Fibroblast of mammary gland (primary cell): ENCODE data around the gene LRRC3C.

Source experiments
- DNase-seq: peaks from one replicate; pipeline ENCODE4 v3.0.0-alpha.2; 2010; ENCODE audit warnings: low read depth
- H3K4me3 ChIP-seq: 2 replicates; pipeline ENCODE4 v1.5.1; 2011; ENCODE audit warnings: low read depth, mild to moderate bottlenecking, low read length, moderate library complexity; ENCODE audit not compliant: control insufficient read depth
- TF ChIP-seq, protein P1 (sequence below): conservative IDR thresholded peaks from 2 replicates; pipeline ENCODE4 v1.5.1; 2011; ENCODE audit warnings: low read depth, low read length, inconsistent platforms; ENCODE audit not compliant: control insufficient read depth, insufficient read depth

The LRRC3C gene

GRCh38 chr17:39955726-39956225 is 28.2 kb downstream of the LRRC3C start:
- TF ChIP-seq, protein P1, sequence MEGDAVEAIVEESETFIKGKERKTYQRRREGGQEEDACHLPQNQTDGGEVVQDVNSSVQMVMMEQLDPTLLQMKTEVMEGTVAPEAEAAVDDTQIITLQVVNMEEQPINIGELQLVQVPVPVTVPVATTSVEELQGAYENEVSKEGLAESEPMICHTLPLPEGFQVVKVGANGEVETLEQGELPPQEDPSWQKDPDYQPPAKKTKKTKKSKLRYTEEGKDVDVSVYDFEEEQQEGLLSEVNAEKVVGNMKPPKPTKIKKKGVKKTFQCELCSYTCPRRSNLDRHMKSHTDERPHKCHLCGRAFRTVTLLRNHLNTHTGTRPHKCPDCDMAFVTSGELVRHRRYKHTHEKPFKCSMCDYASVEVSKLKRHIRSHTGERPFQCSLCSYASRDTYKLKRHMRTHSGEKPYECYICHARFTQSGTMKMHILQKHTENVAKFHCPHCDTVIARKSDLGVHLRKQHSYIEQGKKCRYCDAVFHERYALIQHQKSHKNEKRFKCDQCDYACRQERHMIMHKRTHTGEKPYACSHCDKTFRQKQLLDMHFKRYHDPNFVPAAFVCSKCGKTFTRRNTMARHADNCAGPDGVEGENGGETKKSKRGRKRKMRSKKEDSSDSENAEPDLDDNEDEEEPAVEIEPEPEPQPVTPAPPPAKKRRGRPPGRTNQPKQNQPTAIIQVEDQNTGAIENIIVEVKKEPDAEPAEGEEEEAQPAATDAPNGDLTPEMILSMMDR = no peak
- no peak for DNase-seq
- H3K4me3 ChIP-seq = no peak overlapping the region

DNA sequence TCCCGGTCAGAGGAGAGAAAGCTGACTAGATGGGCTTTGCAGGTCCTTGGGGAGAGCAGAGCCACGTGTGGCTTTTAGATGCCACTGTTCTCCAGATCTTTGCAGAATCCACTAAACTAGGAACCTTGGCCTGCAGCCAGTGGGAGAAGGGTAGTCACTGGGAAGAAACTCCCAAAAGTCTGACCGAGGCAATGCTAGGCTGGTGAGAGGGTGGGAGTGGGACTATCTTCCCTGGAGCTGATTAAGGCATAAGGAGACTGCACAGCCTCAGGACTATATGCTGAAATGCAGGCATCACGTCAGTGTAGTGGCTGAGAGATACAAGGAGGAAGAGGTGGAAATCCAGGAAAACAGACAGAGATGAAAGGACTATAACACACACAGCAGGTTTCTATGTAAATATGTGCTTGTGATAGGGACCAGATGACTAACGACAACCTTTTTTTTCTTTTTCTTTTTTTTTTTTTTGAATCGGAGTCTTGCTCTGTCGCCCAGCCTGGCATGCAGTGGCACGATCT is 33.1 kb downstream of the LRRC3C start:
- H3K4me3 ChIP-seq = no peak overlapping the region
- TF ChIP-seq, protein P1 = no peak
- no peak for DNase-seq

GRCh38 chr17:39962642-39963220 is 35.2 kb downstream of the LRRC3C start, which contains the start of gene GSDMA:
GSDMA (plus strand) TSS chr17:39963004; CDS start chr17:39965688, 2,684 bp downstream.
- DNase-seq = no peak
- H3K4me3 ChIP-seq = no peak within 1 kb of the TSS
- TF ChIP-seq, protein P1 = no peak

- no peak for DNase-seq
- TF ChIP-seq, protein P1 = no peak
- H3K4me3 ChIP-seq = no peak overlapping the region
These were observed 36.3 kb downstream of the LRRC3C start for GRCh38 chr17:39963829-39964228.

DNA sequence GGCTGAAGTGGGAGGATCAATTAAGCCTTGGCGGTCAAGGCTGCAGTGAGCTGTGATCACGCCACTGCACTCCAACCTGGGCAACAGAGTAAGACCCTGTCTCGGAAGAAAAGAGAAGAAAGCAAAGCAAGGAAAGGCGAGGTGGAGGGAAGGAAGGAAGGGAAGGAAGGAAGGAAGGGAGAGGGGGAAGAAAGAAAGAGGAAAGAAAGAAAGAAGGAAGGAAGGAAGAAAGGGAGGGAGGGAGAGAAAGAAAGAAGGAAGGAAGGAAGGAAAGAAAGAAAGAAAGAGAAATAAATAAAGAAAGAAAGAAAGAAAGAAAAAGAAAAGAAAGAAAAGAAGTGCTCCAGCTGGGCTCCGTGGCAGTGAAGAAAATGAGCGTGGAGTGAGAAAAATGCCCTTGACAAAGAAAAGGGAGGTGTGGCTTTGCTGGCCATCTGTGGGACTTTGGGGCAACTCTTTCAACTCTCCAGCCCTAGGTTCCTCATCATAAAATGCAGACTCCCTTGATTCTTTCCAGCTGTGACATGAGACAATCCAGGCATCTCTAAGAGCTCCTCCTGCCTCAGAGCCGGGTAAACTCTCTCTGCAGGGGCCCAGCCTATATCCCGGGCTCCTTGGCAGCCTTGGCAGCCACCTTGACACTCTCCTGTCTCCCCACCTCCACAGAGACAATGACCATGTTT is 37.6 kb downstream of the LRRC3C start:
- H3K4me3 ChIP-seq = no peak overlapping the region
- TF ChIP-seq, protein P1 = no peak
- no peak for DNase-seq

- TF ChIP-seq, protein P1 = no peak
- no peak overlapping the region for H3K4me3 ChIP-seq
- no peak for DNase-seq
These were observed 39.2 kb downstream of the LRRC3C start for GRCh38 chr17:39966771-39967170.

- DNase-seq = no peak
- TF ChIP-seq, protein P1 = no peak
- no peak overlapping the region for H3K4me3 ChIP-seq
These were observed 41.2 kb downstream of the LRRC3C start for GRCh38 chr17:39968761-39969160.
